DMS53 treated with DMSO at 0.1 percent for 48 hours (cell line): Measurements from ENCODE around the gene SLX4IP.

ENCODE experiments used
- DNase-seq: peaks from one replicate; lab custom pipeline; 2025; ENCODE audit not compliant: unreplicated experiment; lab: John Stamatoyannopoulos, UW

SLX4IP gene

DNA sequence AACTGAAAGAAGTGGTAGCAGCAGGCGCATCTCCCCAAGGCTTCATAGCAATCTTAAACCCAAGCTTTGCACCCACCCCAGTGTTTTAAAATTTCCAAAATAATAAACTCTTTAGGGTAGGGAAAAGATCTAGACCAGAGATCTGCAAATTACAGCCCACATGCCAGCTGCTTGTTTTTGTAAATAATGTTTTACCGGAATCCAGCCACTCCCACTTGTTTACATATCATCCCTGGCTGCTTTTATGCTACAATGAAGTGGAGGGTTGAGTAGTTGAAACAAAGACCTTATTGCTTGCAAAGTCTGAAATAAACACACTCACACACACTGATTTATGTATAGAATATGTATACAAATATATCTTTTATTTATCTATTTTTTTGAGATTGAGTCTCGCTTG is 30.0 kb downstream of the SLX4IP start:
- DNase-seq, result peak; percentile 6

DNA sequence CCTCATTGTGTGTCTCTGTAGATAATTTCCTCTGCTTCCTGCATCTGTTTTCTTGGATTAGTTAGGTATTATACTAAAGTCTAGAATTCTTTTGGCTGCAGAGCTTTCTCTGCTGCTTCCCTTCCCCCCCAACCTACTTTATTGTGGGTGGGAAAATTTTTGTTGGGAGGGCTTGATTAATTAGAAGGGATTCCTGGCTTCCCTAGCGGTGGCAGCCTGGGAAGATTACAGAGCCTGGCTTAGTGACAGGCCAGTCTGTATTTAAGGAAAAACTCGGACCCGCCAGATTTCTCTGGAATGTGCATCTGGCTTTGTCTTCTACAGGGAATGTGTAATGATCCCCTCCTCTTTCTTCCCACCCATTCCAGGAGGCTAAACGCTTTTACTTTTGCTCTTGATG is 31.2 kb downstream of the SLX4IP start:
- no peak for DNase-seq

DNA sequence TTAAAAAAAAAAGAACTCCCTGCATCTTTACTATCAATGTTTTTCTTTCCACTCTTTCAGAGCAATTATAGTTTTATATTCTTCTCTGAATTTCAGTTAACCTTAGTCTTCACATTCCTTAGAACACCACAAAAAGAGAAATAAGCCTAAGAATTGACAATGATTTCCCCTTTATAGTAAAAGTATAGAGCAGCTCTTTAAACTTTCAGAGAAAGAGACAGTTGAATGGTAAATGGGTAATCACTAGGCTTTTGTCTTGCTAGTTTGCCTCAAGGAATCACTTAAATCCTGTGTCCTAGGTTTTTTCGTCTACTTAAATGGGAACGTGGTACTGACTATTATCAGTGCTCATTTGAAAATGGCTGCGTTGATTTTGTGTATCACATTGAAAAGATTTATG is 31.8 kb downstream of the SLX4IP start:
- DNase-seq, result no peak

GRCh38 chr20:10467681-10468339 is 32.7 kb downstream of the SLX4IP start:
- DNase-seq, result no peak

DNA sequence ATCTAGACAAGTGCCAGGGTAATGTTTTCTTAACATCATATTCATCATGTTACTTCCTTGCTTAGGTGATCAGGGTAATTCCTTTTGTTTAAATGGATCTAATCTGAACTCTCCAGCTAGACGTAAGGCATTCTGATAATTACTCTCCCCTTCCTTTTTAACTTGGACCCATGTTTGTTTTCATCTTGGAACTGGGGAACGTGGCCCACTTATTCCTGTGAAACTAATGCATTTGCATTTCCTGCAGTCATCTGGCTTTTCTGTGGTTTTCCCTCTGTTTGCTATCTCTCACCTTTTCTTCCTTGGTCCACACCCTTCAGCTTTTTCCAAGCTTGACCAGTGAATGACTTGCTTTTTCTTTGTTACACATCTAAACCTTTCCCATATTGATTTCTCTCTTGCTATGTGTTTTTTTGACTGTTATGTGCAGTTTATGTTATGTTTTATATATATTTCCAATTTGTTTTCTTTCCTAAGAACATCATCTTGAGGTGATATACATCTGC is 33.3 kb downstream of the SLX4IP start:
- no peak for DNase-seq

DNA sequence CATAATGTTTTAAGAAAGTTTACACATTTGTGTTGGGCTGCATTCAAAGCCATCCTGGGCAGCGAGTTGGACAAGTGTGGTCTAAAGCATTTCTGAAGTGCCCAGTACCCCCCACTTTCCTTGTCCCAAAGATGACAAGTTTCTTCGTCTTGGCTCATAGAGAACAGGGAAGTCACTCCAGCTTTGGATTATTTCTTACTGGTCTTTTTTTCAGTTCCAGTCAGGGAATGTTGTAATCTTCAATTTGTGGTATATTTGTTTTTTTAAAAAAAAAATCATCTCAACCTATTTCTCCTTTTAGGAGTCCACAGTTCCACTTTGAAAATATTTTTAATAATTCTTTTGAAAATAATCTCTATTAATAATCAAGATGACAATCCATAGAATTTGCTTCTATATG is 34.0 kb downstream of the SLX4IP start:
- no peak for DNase-seq

DNA sequence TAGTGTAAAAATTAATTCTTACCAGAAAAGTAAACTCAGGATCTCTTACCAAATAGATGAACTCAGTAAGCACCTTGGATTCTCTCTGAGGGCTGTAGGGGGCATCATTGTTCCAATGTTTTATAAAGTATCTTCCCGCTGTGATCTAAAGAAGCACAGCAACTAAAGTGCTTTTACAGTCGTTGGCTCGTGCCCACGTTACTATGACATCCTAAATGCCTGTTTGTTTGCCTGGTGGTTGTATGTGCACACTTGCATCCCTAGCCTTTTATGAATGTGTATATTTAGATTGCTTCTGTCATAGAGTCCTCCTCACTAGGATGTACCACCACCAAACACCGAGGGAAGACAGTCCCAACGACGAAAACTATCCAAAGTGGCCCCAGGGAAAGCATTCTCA is 34.5 kb downstream of the SLX4IP start:
- peak; percentile 70 for DNase-seq

- DNase-seq, result no peak
Measured at GRCh38 chr20:10470276-10470675, 35.2 kb downstream of the SLX4IP start.

DNA sequence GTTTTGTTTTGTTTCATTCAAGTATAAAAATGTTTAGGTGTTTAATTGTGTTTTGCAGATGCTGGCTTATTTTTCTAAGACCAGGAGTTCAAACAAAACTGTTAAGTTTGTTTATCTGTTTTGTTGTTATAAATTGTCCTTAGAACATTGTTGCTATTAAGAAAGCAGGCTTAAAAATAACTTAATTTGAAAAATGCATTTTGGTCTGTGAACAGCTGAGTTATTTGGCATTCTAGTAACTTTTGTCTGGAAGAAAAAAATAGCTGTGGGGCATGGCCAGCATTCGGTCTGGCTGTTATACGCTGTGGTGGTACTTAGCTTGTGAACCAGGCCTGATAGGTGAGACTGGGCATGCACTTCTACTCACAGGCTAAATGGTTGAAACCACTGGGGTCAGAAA is 37.8 kb downstream of the SLX4IP start:
- DNase-seq, result no peak

DNA sequence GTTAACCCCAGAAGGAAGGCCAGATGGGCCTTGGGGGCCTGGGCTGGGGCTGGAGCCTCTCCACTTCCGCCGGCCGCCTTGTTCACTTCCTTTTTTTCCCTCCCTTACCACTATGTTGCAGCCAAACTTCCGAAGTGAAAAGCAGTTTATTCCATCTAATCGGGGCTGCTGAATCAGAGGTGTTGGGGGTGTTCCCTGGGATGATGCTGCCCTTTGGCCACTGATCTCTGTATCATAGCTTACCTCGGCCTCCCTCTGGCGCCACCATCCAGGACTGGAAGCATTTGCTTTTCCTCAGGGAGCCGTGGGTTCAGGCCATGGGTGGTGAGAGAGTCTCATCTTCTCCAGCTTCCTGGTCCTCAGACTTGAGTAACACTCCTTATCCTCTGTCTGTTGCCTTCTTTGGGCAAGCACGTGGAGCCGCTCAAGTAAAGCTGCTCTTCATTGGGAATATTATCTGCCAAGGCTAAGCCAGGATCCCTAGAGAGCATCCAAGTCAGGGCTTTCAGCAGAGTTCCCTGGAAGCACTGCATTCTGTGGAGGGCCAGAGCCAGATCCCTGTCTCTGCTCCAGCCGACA is 39.6 kb downstream of the SLX4IP start:
- no peak for DNase-seq

DNA sequence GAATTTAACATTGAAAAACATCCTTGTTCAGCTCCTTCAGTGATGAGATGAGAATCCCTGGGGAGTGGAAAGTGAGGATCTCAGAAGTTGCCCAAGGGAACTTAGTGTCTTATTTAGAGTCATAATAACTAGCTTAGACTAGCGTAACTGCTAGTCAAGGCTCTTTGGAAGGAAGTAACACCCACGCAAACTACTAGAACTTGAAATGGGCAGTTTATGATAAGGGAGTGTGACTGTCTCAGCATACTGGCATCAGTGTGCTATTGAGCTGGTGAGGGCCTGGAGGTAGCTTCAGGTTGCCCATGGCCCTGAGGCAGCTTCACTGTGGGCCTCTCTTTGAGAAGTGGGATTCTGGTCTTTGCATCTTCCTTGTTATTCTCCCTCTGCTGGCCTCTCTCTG is 40.1 kb downstream of the SLX4IP start:
- DNase-seq, result no peak

DNA sequence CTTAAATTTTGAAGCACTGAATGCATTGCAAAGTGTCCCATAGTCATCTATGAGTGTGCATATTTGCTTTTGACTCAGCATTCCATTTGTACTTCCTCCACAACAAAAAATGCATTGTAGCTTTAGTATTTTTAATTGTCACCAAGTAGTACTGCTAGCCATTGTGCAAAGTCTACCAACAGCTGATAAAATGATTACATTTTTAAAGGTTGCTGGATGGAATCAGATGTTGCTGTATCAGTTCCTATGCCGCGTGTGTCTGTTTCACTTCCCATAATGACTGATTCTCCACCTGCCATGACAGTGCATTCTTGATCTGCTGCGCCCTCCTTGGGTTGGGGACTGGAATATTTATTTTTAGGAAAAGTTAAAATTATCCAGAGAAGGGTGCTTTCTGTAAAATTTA is 41.2 kb downstream of the SLX4IP start:
- no peak for DNase-seq

DNA sequence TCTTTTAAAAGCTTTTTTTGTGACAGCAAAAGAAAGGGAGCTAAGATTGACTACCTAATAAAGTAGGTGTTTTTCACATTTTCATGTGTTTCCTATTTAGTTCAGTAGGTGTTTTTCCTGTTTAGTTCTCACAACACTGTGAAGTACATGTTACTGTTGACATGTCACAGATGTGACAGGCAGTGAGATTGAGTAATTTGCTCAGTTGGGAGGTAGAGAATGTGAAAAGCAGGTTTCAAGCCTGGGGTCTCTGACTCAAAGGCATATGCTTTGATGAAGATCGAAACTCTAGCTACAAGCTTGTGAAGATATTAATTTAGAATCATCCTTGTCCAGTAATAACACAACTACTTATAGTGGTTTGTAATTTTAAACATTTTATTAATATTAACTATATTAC is 43.1 kb downstream of the SLX4IP start:
- DNase-seq, result no peak

- no peak for DNase-seq
Measured at GRCh38 chr20:10478930-10479329, 43.8 kb downstream of the SLX4IP start.

DNA sequence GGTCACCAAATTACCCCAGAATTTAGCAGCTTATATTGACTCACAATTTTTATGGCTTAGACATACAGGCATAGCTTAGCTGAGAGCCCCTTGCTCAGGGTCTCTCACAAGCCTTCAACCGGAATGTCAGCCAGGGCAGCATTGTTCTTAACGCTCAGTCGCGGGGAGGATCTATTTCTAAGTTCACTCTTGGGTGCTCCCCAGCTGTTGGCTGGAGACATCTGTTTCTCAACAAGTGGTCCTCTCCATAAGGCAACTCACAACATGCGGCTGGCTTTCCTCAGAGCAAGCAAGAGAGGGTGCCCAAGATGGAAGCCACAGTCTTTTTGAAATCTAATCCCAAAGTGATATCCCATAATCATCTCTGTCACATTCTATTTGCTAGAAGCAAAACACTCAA is 46.6 kb downstream of the SLX4IP start:
- DNase-seq, result no peak

DNA sequence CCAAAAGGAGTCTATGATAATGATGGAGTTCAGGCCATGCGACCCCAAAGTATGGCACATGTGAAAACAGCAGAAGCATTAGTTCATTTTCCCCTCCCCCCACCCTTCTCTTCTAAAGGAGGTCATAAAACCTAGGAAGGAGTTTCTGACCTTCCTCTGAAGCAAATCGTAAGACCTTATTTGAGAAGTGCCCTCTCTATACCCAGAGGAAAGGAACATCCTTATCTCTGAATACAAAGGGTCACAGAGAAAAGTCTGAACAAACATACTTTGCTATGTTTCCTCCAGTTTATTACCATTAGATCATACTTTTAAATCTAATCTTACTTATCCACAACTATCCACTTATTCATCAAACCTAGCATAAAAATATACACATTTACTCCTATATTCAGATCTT is 48.6 kb downstream of the SLX4IP start:
- no peak for DNase-seq

DNA sequence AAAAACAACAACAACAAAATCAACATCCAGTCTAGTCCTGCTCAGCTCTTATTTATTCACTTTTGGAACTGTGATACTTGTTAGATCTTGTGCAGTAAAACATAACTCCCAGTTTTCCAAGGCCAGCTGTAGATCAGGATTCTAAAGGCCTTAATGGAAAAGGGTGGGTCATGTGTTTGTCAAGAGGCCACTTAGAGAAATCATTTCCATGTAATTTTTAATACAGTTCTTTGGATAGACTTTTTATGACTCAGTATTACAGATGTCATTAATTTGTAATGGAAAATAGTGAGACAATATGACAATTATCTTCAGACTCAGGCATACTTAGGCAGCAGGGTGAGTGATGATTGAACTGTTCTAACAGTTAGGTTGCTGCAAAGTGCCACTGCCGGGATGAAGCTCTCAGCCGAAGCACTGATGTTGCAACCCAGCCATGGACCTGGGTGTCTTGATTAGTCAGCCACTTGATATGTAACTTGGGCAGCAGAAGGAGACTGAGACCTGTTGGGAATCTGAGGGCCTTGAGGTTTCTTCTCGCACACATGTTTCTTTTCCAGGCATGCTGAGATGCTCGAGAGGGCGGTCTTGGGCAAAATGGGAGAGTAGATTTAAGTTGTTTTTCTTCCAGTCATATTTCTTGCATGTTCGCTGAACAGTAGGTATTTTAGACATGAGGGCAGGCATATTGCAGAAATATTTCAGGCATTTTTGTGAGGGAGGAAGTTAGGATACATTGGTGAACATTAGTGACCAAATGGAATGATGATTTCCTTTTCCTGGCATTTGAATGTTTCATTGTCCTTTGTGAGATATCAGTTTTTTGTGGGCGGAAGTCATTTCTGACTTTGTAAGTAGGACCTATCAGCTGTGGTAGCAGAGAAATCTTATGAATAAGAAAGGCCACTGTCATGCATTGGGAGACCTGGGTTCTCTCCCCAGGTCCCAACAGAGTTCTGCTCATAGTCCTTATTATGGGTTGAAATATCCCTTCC is 52.3 kb downstream of the SLX4IP start:
- no peak for DNase-seq

DNA sequence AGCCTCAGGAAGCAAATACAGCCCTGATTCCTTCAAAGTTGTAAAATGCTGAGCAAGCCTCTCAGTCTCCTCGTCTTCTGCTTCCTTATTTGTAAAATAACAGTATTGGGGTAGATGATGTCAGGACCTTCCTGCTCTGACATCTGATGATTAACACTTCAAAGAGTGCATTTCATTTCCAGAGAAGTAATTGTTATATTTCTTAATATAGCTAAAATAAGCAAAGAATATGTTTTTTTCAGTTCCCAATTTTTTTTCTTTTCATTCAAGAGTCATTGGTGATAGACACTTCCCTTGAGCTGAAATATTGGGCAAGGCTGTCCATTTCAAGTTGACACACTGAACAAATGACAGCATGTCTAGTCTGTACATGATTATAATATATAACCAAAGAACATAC is 53.4 kb downstream of the SLX4IP start:
- no peak for DNase-seq

GRCh38 chr20:10489853-10490252 is 54.7 kb downstream of the SLX4IP start:
- DNase-seq, result no peak

- no peak for DNase-seq
Measured at GRCh38 chr20:10490257-10490656, 55.2 kb downstream of the SLX4IP start.

- no peak for DNase-seq
Measured at GRCh38 chr20:10490706-10491105, 55.6 kb downstream of the SLX4IP start.

DNA sequence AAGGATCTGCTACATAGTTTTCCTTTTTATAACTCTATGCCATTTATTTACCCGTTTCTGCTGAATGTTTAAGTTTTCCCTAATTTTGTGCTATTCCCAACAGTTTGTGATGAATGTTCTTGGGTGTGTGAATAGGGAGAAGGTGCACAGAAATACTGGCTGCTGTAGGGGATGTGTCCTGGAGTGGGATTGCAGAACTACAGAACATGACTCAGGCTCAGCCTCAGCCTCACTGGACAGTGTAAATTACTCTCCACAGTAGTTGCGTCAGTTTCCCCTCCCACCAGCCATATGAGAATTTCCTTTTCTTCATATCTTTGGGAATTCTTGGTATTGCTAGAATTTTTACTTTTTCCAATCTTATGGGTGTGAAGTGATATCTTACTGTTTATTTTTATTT is 57.0 kb downstream of the SLX4IP start:
- DNase-seq, result no peak
